ENCODE data around the gene RIPK3. TPM values are rescaled to one million over a fixed set of nuclear protein-coding genes. Genes with fewer than 3 reads are reported as not detected.

Gene RIPK3
- total RNA-seq, 1 experiment from 2014 or later: 0.35 TPM

- Histone ChIP-seq H3K27me3 (ENCODE audit: insufficient read depth, low read length) (no peaks in the 10 kb centered on the region), H3K79me1 (ENCODE audit: insufficient read depth, low read depth, low read length, poor library complexity, severe bottlenecking) (no peaks in the 10 kb centered on the region), H3K14ac (ENCODE audit: insufficient read depth, low read length) (no peak overlapping the region), H3K4ac (ENCODE audit: low read depth, low read length) (no peak overlapping the region), H2AFZ (ENCODE audit: low read length) (no peak overlapping the region), H2BK12ac (ENCODE audit: insufficient read length, low read depth, low read length) (no peak overlapping the region), H2BK20ac (ENCODE audit: low read depth, low read length, poor library complexity, severe bottlenecking) (no peak overlapping the region), H2AK5ac (ENCODE audit: insufficient read length, low read length) (no peak overlapping the region), H2BK120ac (ENCODE audit: low read depth, low read length, poor library complexity, severe bottlenecking) (no peak overlapping the region), H4K5ac (ENCODE audit: insufficient read length, low read depth, low read length) (no peak overlapping the region), H4K8ac (replicated peaks; ENCODE audit: insufficient read length, low read depth, low read length) (no peak overlapping the region), H3K9me3 (ENCODE audit: control insufficient read depth, low read depth, low read length) (no peaks in the 10 kb centered on the region), H4K91ac (ENCODE audit: insufficient read length, low read depth, low read length) (no peak overlapping the region), H3K4me2 (ENCODE audit: insufficient read depth, insufficient read length, low read length) (no peak overlapping the region), H3K56ac (ENCODE audit: insufficient read length, low read depth, low read length) (no peak overlapping the region), H2BK5ac (ENCODE audit: insufficient read length, low read length) (no peak overlapping the region), H3T11ph (ENCODE audit: low read length) (no peak overlapping the region), H3K18ac (ENCODE audit: insufficient read length, low read depth, low read length) (no peak overlapping the region), H3K9ac (ENCODE audit: extremely low read depth, insufficient read length, low read length) (no peak overlapping the region), H3K27ac (ENCODE audit: insufficient read length, low read depth, low read length) (no peak overlapping the region), H3K4me1 (ENCODE audit: insufficient read depth, low read length) (no peaks in the 10 kb centered on the region), H4K20me1 (ENCODE audit: control insufficient read depth, insufficient read depth, insufficient read length) (no peaks in the 10 kb centered on the region), H3K23ac (ENCODE audit: insufficient read length, low read depth, low read length) (no peak overlapping the region), H3K23me2 (ENCODE audit: insufficient read length, low read depth, low read length, poor library complexity, severe bottlenecking) (no peaks in the 10 kb centered on the region), H2BK15ac (ENCODE audit: low read depth, low read length) (no peak overlapping the region), H3K79me2 (ENCODE audit: insufficient read depth, low read length) (no peaks in the 10 kb centered on the region)
- peaks cover 4 to 20% (median 6%) of the 10 kb centered on the region in 3 experiments; a peak in 6 of 7 replicates for H3K36me3 Mint-ChIP-seq (ENCODE audit: insufficient read depth in 1 of 3, low read depth in 3 of 3)
- no peak overlapping the region for H3K27ac Mint-ChIP-seq
- WGBS (ENCODE audit: extremely low coverage, insufficient read length, low lambda C conversion rate): no CpG with 5 or more reads among the region's 5 CpGs
- TF ChIP-seq CTCF (conservative IDR thresholded peaks at IDR 0.05): no peak
- no peak overlapping the region for H3K4me3 Mint-ChIP-seq
- H3K4me1 Mint-ChIP-seq: peaks cover 2% of the 10 kb centered on the region in 2 experiments; a peak in 1 of 4 replicates
- no peaks in the 10 kb centered on the region for H3K27me3 Mint-ChIP-seq (ENCODE audit: low read depth)
- no peak for DNase-seq
- no peaks in the 10 kb centered on the region for H3K9me3 Mint-ChIP-seq
Observed at GRCh38 chr14:24286996-24287395, 52.8 kb downstream of the RIPK3 start.

Other genes starting within 250 kb of the RIPK3 start
- gene PCK2, start 245.7 kb downstream of the RIPK3 start, total RNA-seq (2021): 48.9 and 50.2 TPM in 2 replicates
- 73.4 and 74.3 TPM in 2 replicates for gene DCAF11, start 225.2 kb downstream of the RIPK3 start, total RNA-seq (2021)
- gene NRL, start 225.0 kb downstream of the RIPK3 start, total RNA-seq (2021): 2.2 and 2.5 TPM in 2 replicates
- 0.31 and 0.72 TPM in 2 replicates for gene FITM1, start 209.3 kb downstream of the RIPK3 start, total RNA-seq (2021)
- gene PSME1, start 203.8 kb downstream of the RIPK3 start, total RNA-seq (2021): 109 TPM in 2 replicates
- 52.9 and 55.9 TPM in 2 replicates for gene EMC9, start 198.4 kb downstream of the RIPK3 start, total RNA-seq (2021)
- gene PSME2, start 193.4 kb downstream of the RIPK3 start, total RNA-seq (2021): 125 and 126 TPM in 2 replicates
- 67.8 and 87.3 TPM in 2 replicates for gene RNF31, start 192.5 kb downstream of the RIPK3 start, total RNA-seq (2021)
- 20.9 and 27.6 TPM in 2 replicates for gene IRF9, start 178.7 kb downstream of the RIPK3 start, total RNA-seq (2021)
- 58.0 and 58.5 TPM in 2 replicates for gene REC8, start 167.9 kb downstream of the RIPK3 start, total RNA-seq (2021)
- 114 and 116 TPM in 2 replicates for gene IPO4, start 151.2 kb downstream of the RIPK3 start, total RNA-seq (2021)
- 31.6 and 31.8 TPM in 2 replicates for gene TM9SF1, start 144.6 kb downstream of the RIPK3 start, total RNA-seq (2021)
- gene TSSK4, start 134.3 kb downstream of the RIPK3 start, total RNA-seq (2021): not detected in 2 replicates
- 42.0 and 46.2 TPM in 2 replicates for gene CHMP4A, start 126.5 kb downstream of the RIPK3 start, total RNA-seq (2021)
- gene MDP1, start 123.9 kb downstream of the RIPK3 start, total RNA-seq (2021): 18.8 and 19.0 TPM in 2 replicates
- 214 and 225 TPM in 2 replicates for gene NEDD8, start 107.6 kb downstream of the RIPK3 start, total RNA-seq (2021)
- 84.7 and 86.9 TPM in 2 replicates for gene GMPR2, start 107.1 kb downstream of the RIPK3 start, total RNA-seq (2021)
- 41.3 and 47.6 TPM in 2 replicates for gene TINF2, start 97.4 kb downstream of the RIPK3 start, total RNA-seq (2021)
- 1.8 and 2.9 TPM in 2 replicates for gene TGM1, start 76.8 kb downstream of the RIPK3 start, total RNA-seq (2021)
- 25.6 and 26.1 TPM in 2 replicates for gene RABGGTA, start 68.4 kb downstream of the RIPK3 start, total RNA-seq (2021)
- 18.2 and 19.1 TPM in 2 replicates for gene DHRS1, start 40.2 kb downstream of the RIPK3 start, total RNA-seq (2021)
- 34.7 and 35.0 TPM in 2 replicates for gene NOP9, start 40.1 kb downstream of the RIPK3 start, total RNA-seq (2021)
- gene CIDEB, start 32.0 kb downstream of the RIPK3 start, total RNA-seq (2021): not detected in 2 replicates
- gene LTB4R2, start 29.9 kb downstream of the RIPK3 start, total RNA-seq (2021): 13.0 and 13.4 TPM in 2 replicates
- 8.9 and 9.2 TPM in 2 replicates for gene LTB4R, start 28.5 kb downstream of the RIPK3 start, total RNA-seq (2021)
- 0.09 and 0.53 TPM in 2 replicates for gene ADCY4, start 4.9 kb downstream of the RIPK3 start, total RNA-seq (2021)
- 43.0 and 46.4 TPM in 2 replicates for gene NFATC4, start 28.2 kb upstream of the RIPK3 start, total RNA-seq (2021)
- 18.1 and 18.7 TPM in 2 replicates for gene NYNRIN, start 59.0 kb upstream of the RIPK3 start, total RNA-seq (2021)
- 0.39 and 0.44 TPM in 2 replicates for gene CBLN3, start 89.7 kb upstream of the RIPK3 start, total RNA-seq (2021)
- 30.0 and 31.3 TPM in 2 replicates for gene KHNYN, start 90.0 kb upstream of the RIPK3 start, total RNA-seq (2021)
- gene SDR39U1, start 102.8 kb upstream of the RIPK3 start, total RNA-seq (2021): 56.2 and 65.0 TPM in 2 replicates
- not detected in 2 replicates for gene CMA1, start 168.3 kb upstream of the RIPK3 start, total RNA-seq (2021)
- gene CTSG, start 236.3 kb upstream of the RIPK3 start, total RNA-seq (2021): not detected in 2 replicates